Nephron (organoid): ENCODE data around the gene CACNA2D1.

Source experiments
- H3K27ac Mint-ChIP-seq, 3 experiments: 2 replicates each; pipeline ENCODE4 v1.8.0; 2020; ENCODE audit warnings: mixed read lengths in 3 of 3, mild to moderate bottlenecking in 2 of 3, moderate library complexity in 1 of 3
- H3K27me3 Mint-ChIP-seq: 2 replicates; pipeline ENCODE4 v1.8.0; 2021; ENCODE audit warnings: low read depth, mild to moderate bottlenecking, moderate library complexity, mixed read lengths
- H3K36me3 Mint-ChIP-seq: 2 replicates; pipeline ENCODE4 v1.8.0; 2020; ENCODE audit warnings: low read depth, mixed read lengths
- H3K4me1 Mint-ChIP-seq: 2 replicates; pipeline ENCODE4 v1.8.0; 2020; ENCODE audit warnings: mixed read lengths
- H3K4me3 Mint-ChIP-seq, 3 experiments: 2 replicates each; pipeline ENCODE4 v1.8.0; 2020; ENCODE audit warnings: mild to moderate bottlenecking in 3 of 3, mixed read lengths in 3 of 3, moderate library complexity in 2 of 3
- H3K9me3 Mint-ChIP-seq: 2 replicates; pipeline ENCODE4 v1.8.0; 2020; ENCODE audit warnings: mixed read lengths
- CTCF ChIP-seq, 3 experiments: fragments of 200-600 bp; sonication (generic); IDR thresholded peaks; one replicate each; pipeline ENCODE4 v1.5.0; 2021; ENCODE audit warnings: antibody characterized with exemption in 3 of 3; ENCODE audit not compliant: unreplicated experiment in 3 of 3

The CACNA2D1 gene

DNA sequence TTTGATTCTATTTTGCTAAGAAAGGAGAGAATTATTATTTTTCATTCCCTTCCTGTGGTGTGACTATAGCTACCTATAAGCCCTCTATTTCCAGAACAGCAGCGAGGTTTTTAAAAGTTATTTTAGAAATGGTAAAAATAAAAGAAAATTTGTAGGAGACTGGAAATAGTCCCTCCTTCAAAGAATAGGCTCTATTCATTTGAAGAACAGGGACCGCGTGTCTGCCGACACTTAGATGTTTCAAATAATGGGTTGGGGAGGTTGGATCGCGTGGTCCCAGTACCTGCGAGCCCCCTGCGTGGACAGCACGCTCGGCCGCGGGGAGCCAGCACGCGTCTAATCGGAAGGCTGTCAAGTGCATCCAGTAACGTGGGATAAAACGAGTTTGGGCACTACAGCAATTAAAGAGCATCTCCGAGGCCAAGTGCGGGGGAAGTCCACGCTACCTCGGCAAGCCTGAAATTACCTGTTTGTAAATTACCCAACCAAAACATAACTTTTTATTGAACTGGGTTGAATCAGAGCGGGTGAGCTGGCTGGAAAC is 1.0 kb downstream of the CACNA2D1 start:
- Mint-ChIP-seq H3K27me3 (peaks cover 20% of the 10 kb centered on the region), H3K4me1 (peaks cover 10% of the 10 kb centered on the region), H3K36me3 (no peaks in the 10 kb centered on the region), H3K9me3 (no peaks in the 10 kb centered on the region), H3K27ac (peak overlapping the region; percentile 78 to 97 (median 97)), H3K4me3 (peak overlapping the region; percentile 94 to 99 (median 98))
- no peak for TF ChIP-seq CTCF (IDR thresholded peaks at IDR 0.05; ENCODE audit: unreplicated experiment in 3 of 3)

- H3K27ac Mint-ChIP-seq, result peak overlapping the region; percentile 78 to 97 (median 97)
- H3K9me3 Mint-ChIP-seq, result no peaks in the 10 kb centered on the region
- peak overlapping the region; percentile 94 to 99 (median 98) for H3K4me3 Mint-ChIP-seq
These were observed 1.7 kb downstream of the CACNA2D1 start for GRCh38 chr7:82441669-82442478.

GRCh38 chr7:82438521-82438920 is 5.1 kb downstream of the CACNA2D1 start:
- no peak for TF ChIP-seq CTCF (IDR thresholded peaks at IDR 0.05; ENCODE audit: unreplicated experiment in 3 of 3)
- no peak overlapping the region for H3K27ac Mint-ChIP-seq
- no peaks in the 10 kb centered on the region for H3K9me3 Mint-ChIP-seq
- H3K27me3 Mint-ChIP-seq, result peaks cover 20% of the 10 kb centered on the region
- H3K4me1 Mint-ChIP-seq, result peaks cover 7% of the 10 kb centered on the region
- H3K4me3 Mint-ChIP-seq, result peak overlapping the region; percentile 16 to 46 (median 18)
- H3K36me3 Mint-ChIP-seq, result no peaks in the 10 kb centered on the region

More at GRCh38 chr7:82441669-82442478, 1.7 kb downstream of the CACNA2D1 start:
- no peak for TF ChIP-seq CTCF (IDR thresholded peaks at IDR 0.05; ENCODE audit: unreplicated experiment in 3 of 3)
- peaks cover 12% of the 10 kb centered on the region for H3K4me1 Mint-ChIP-seq
- H3K27me3 Mint-ChIP-seq, result peaks cover 20% of the 10 kb centered on the region
- no peaks in the 10 kb centered on the region for H3K36me3 Mint-ChIP-seq

DNA sequence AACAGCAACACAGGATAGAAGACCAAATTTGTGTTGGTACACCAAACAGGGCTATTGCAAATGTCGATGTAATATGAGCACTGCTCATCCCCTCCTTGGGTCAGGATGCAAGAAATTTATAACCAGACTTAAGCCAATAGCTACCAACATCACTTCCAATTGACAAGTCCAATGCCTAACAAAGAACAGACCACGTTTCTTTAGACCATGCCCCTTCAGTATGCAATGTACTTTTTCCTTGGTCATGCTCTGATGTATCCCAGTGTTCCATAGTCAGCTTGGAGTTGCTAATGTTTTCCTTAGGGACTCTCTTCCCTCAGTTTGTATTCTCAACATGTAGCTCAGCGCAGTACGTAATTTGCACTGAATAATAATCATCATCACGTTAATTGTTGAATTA is 7.8 kb downstream of the CACNA2D1 start:
- peaks cover 14% of the 10 kb centered on the region for H3K4me1 Mint-ChIP-seq
- H3K4me3 Mint-ChIP-seq, result no peak overlapping the region
- H3K36me3 Mint-ChIP-seq, result no peaks in the 10 kb centered on the region
- TF ChIP-seq CTCF (IDR thresholded peaks at IDR 0.05; ENCODE audit: unreplicated experiment in 3 of 3), result no peak
- H3K27me3 Mint-ChIP-seq, result peaks cover 4% of the 10 kb centered on the region
- no peaks in the 10 kb centered on the region for H3K9me3 Mint-ChIP-seq
- no peak overlapping the region for H3K27ac Mint-ChIP-seq

DNA sequence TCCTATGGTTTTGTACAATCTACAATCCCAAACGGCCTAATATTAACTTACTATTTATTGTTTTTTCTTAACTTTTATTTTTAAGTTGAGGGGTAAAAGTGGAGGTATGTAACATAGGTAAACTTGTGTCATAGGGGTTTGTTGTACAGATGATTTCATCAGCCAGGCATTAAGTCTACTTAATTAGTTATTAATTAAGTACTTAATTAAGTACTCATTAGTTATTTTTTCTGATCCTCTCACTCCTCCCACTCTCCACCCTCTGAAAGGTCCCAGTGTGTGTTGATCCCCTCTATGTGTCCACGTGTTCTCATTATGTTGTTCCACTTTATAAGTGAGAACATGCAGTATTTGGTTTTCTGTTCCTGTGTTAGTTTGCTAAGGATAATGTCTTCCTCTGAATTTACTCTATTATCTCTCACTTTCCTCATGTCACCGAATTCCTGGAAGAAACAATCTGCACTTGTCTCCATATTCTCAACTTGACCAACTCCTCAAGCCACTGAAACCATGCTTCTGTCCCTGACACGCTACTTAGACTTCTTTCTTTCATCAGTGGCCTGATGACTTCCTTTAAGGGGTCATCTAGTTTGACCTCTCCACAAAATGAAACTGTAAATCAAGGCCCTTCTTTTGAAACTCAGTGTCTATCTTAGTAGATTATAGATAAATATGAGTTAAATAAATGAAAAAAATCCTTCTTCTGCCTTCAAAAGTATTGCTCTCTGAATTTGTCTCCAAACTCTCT is 9.1 kb downstream of the CACNA2D1 start:
- H3K9me3 Mint-ChIP-seq, result no peaks in the 10 kb centered on the region
- H3K27ac Mint-ChIP-seq, result no peak overlapping the region
- peaks cover 17% of the 10 kb centered on the region for H3K4me1 Mint-ChIP-seq
- H3K27me3 Mint-ChIP-seq, result no peaks in the 10 kb centered on the region
- TF ChIP-seq CTCF (IDR thresholded peaks at IDR 0.05; ENCODE audit: unreplicated experiment in 3 of 3), result no peak
- no peak overlapping the region for H3K4me3 Mint-ChIP-seq
- H3K36me3 Mint-ChIP-seq, result no peaks in the 10 kb centered on the region
